Adrenal gland (tissue), 5 donors: Measurements from ENCODE around the gene NDUFS3.

Source experiments
- POLR2A ChIP-seq, 2 donors: fragments of 450-650 bp; IDR thresholded peaks; one replicate each; pipeline ENCODE4 v1.6.1; 2017; ENCODE audit warnings: antibody characterized with exemption in 2 of 2, mild to moderate bottlenecking in 2 of 2, moderate library complexity in 1 of 2
- TF ChIP-seq, protein P1 (sequence below), 6 experiments: fragments of 450-650 bp in 4 of 6; fragments of 200-600 bp in 2 of 6; sonication (generic) in 1 of 6; IDR thresholded peaks; 1 replicate in 5 of 6; 2 replicates in 1 of 6; pipeline versions ENCODE4 v1.5.1 to v1.8.0; 2016 to 2021; ENCODE audit warnings: antibody characterized with exemption in 6 of 6, mild to moderate bottlenecking in 2 of 6, moderate library complexity in 1 of 6
- donor health status: DM: no; HTN: no; CAD: no.

DNA sequence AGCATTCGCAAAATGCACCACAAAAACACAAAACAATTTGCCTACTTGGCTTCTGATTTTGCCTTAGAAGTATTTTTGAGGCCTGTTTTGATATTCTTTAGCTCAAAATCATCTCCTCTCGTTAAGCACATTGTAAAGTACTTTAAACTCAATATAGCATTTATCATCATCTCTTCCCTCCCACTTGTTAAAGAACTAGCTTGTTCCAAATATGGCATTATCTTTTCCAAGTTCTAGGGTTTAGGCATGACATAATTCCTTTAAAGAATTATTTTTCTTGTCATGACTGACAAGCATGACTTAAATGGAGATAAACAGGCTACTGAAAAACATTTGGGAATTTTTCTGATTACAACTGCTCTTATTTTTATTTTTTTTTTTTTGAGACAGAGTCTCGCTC, 47.2 kb upstream of the NDUFS3 start:
- TF ChIP-seq, protein P1, sequence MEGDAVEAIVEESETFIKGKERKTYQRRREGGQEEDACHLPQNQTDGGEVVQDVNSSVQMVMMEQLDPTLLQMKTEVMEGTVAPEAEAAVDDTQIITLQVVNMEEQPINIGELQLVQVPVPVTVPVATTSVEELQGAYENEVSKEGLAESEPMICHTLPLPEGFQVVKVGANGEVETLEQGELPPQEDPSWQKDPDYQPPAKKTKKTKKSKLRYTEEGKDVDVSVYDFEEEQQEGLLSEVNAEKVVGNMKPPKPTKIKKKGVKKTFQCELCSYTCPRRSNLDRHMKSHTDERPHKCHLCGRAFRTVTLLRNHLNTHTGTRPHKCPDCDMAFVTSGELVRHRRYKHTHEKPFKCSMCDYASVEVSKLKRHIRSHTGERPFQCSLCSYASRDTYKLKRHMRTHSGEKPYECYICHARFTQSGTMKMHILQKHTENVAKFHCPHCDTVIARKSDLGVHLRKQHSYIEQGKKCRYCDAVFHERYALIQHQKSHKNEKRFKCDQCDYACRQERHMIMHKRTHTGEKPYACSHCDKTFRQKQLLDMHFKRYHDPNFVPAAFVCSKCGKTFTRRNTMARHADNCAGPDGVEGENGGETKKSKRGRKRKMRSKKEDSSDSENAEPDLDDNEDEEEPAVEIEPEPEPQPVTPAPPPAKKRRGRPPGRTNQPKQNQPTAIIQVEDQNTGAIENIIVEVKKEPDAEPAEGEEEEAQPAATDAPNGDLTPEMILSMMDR (IDR thresholded peaks at IDR 0.05) = no peak
- TF ChIP-seq POLR2A (IDR thresholded peaks at IDR 0.05) = no peak
